Measurements from ENCODE around the gene CYP4A22.
A peak's percentile ranks its signal among the peaks of the same experiment; 100 is the strongest.
"Not testable (repeated sequence)": the region's sequence is repeated elsewhere in the genome, so short reads cannot be mapped to it uniquely, and the experiment has no call there.

CYP4A22 gene

GRCh38 chr1:47149162-47149561 is 11.9 kb downstream of the CYP4A22 start:
- DNase-seq (ENCODE audit: low read depth in 3 of 3, low spot score in 1 of 3): not testable (repeated sequence)

- DNase-seq (ENCODE audit: low read depth in 3 of 3, low spot score in 1 of 3): not testable (repeated sequence)
These were observed 19.2 kb downstream of the CYP4A22 start for GRCh38 chr1:47156457-47156856.

- not testable (repeated sequence) for DNase-seq (ENCODE audit: low read depth in 3 of 3, low spot score in 1 of 3)
These were observed 20.7 kb downstream of the CYP4A22 start for GRCh38 chr1:47157957-47158356.

- no peak for DNase-seq (ENCODE audit: low read depth in 3 of 3, low spot score in 1 of 3)
These were observed 23.5 kb downstream of the CYP4A22 start for GRCh38 chr1:47160716-47161115.

GRCh38 chr1:47161298-47162040 is 24.2 kb downstream of the CYP4A22 start:
- no peak for DNase-seq (ENCODE audit: low read depth in 3 of 3, low spot score in 1 of 3)

GRCh38 chr1:47164552-47164951 is 27.3 kb downstream of the CYP4A22 start:
- DNase-seq (ENCODE audit: low read depth in 3 of 3, low spot score in 1 of 3): no peak

GRCh38 chr1:47172782-47173181 is 35.5 kb downstream of the CYP4A22 start:
- DNase-seq (ENCODE audit: low read depth in 3 of 3, low spot score in 1 of 3): no peak

- DNase-seq (ENCODE audit: low read depth in 3 of 3, low spot score in 1 of 3): no peak
These were observed 37.4 kb downstream of the CYP4A22 start for GRCh38 chr1:47174656-47175020.

GRCh38 chr1:47175227-47175934 is 38.1 kb downstream of the CYP4A22 start:
- no peak for DNase-seq (ENCODE audit: low read depth in 3 of 3, low spot score in 1 of 3)

GRCh38 chr1:47178020-47178419 is 40.8 kb downstream of the CYP4A22 start:
- no peak for DNase-seq (ENCODE audit: low read depth in 3 of 3, low spot score in 1 of 3)

- no peak for DNase-seq (ENCODE audit: low read depth in 3 of 3, low spot score in 1 of 3)
These were observed 41.4 kb downstream of the CYP4A22 start for GRCh38 chr1:47178654-47179016.

GRCh38 chr1:47179017-47179987 is 42.1 kb downstream of the CYP4A22 start:
- DNase-seq (ENCODE audit: low read depth in 3 of 3, low spot score in 1 of 3): peak; percentile 11 to 60 (median 21)

GRCh38 chr1:47179988-47180563 is 42.8 kb downstream of the CYP4A22 start:
- DNase-seq (ENCODE audit: low read depth in 3 of 3, low spot score in 1 of 3): no peak

GRCh38 chr1:47180603-47181094 is 43.4 kb downstream of the CYP4A22 start:
- no peak for DNase-seq (ENCODE audit: low read depth in 3 of 3, low spot score in 1 of 3)

- no peak for DNase-seq (ENCODE audit: low read depth in 3 of 3, low spot score in 1 of 3)
These were observed 44.1 kb downstream of the CYP4A22 start for GRCh38 chr1:47181095-47181954.

- DNase-seq (ENCODE audit: low read depth in 3 of 3, low spot score in 1 of 3): no peak
These were observed 44.9 kb downstream of the CYP4A22 start for GRCh38 chr1:47181955-47182675.

GRCh38 chr1:47182676-47183235 is 45.5 kb downstream of the CYP4A22 start:
- no peak for DNase-seq (ENCODE audit: low read depth in 3 of 3, low spot score in 1 of 3)

- DNase-seq (ENCODE audit: low read depth in 3 of 3, low spot score in 1 of 3): no peak
These were observed 46.3 kb downstream of the CYP4A22 start for GRCh38 chr1:47183308-47184089.
